Duodenal mucosa (tissue), 2 donors: ENCODE data around the gene CD101.

ENCODE experiments used
- H3K27ac ChIP-seq: one replicate; pipeline ENCODE4 v1.7.0; 2013; ENCODE audit warnings: low read depth, low read length
- H3K27me3 ChIP-seq, 2 donors: one replicate each; pipeline ENCODE4 v1.7.0; 2013; ENCODE audit warnings: low read length in 2 of 2, control low read depth in 1 of 2; ENCODE audit not compliant: insufficient read depth in 2 of 2, control insufficient read depth in 1 of 2
- H3K36me3 ChIP-seq, 2 donors: one replicate each; pipeline ENCODE4 v1.7.0; 2013; ENCODE audit warnings: low read length in 2 of 2, control low read depth in 1 of 2; ENCODE audit not compliant: insufficient read depth in 2 of 2, control insufficient read depth in 1 of 2
- H3K4me1 ChIP-seq, 2 donors: one replicate each; pipeline ENCODE4 v1.7.0; 2013; ENCODE audit warnings: low read length in 2 of 2, control low read depth in 1 of 2; ENCODE audit not compliant: insufficient read depth in 2 of 2, control insufficient read depth in 1 of 2
- H3K4me3 ChIP-seq, 2 donors: one replicate each; pipeline ENCODE4 v1.7.0; 2013; ENCODE audit warnings: low read length in 2 of 2, low read depth in 1 of 2
- H3K9ac ChIP-seq, 2 donors: one replicate each; pipeline ENCODE4 v1.7.0; 2013; ENCODE audit warnings: low read length in 2 of 2, low read depth in 1 of 2
- H3K9me3 ChIP-seq, 2 donors: one replicate each; pipeline ENCODE4 v1.7.0; 2013; ENCODE audit warnings: low read length in 2 of 2, control low read depth in 1 of 2; ENCODE audit not compliant: control insufficient read depth in 1 of 2

Gene CD101

GRCh38 chr1:117026361-117026760 lies 24.8 kb downstream of the CD101 start:
- Histone ChIP-seq H3K27ac (no peak overlapping the region), H3K4me1 (peaks cover 0 to 3% of the 10 kb centered on the region in 2 donors), H3K9me3 (no peaks in the 10 kb centered on the region), H3K9ac (no peak overlapping the region), H3K4me3 (no peak overlapping the region), H3K36me3 (peaks cover 0 to 6% of the 10 kb centered on the region in 2 donors), H3K27me3 (no peaks in the 10 kb centered on the region)

GRCh38 chr1:117029685-117030084 lies 28.1 kb downstream of the CD101 start:
- H3K9ac ChIP-seq, result no peak overlapping the region
- H3K9me3 ChIP-seq, result no peaks in the 10 kb centered on the region
- H3K27ac ChIP-seq, result no peak overlapping the region
- peaks cover 0 to 3% of the 10 kb centered on the region in 2 donors for H3K4me1 ChIP-seq
- H3K27me3 ChIP-seq, result no peaks in the 10 kb centered on the region
- no peak overlapping the region for H3K4me3 ChIP-seq
- H3K36me3 ChIP-seq, result peaks cover 0 to 6% of the 10 kb centered on the region in 2 donors

- Histone ChIP-seq H3K27me3 (no peaks in the 10 kb centered on the region), H3K9me3 (no peaks in the 10 kb centered on the region), H3K36me3 (peaks cover 0 to 6% of the 10 kb centered on the region in 2 donors), H3K27ac (no peak overlapping the region), H3K9ac (no peak overlapping the region), H3K4me3 (no peak overlapping the region), H3K4me1 (peaks cover 0 to 3% of the 10 kb centered on the region in 2 donors)
Measured at GRCh38 chr1:117030271-117030877, 28.8 kb downstream of the CD101 start.

GRCh38 chr1:117032266-117032665 lies 30.7 kb downstream of the CD101 start:
- Histone ChIP-seq H3K9ac (no peak overlapping the region), H3K4me3 (no peak overlapping the region), H3K27ac (no peak overlapping the region), H3K9me3 (no peaks in the 10 kb centered on the region), H3K27me3 (no peaks in the 10 kb centered on the region), H3K36me3 (no peaks in the 10 kb centered on the region), H3K4me1 (peaks cover 0 to 3% of the 10 kb centered on the region in 2 donors)

GRCh38 chr1:117032681-117033539 lies 31.4 kb downstream of the CD101 start:
- Histone ChIP-seq H3K36me3 (no peaks in the 10 kb centered on the region), H3K9me3 (no peaks in the 10 kb centered on the region)

GRCh38 chr1:117033772-117034171 lies 32.2 kb downstream of the CD101 start:
- no peak overlapping the region for H3K4me3 ChIP-seq
- no peaks in the 10 kb centered on the region for H3K36me3 ChIP-seq
- H3K9ac ChIP-seq, result no peak overlapping the region
- no peak overlapping the region for H3K27ac ChIP-seq
- no peaks in the 10 kb centered on the region for H3K9me3 ChIP-seq
- no peaks in the 10 kb centered on the region for H3K27me3 ChIP-seq
- peaks cover 0 to 3% of the 10 kb centered on the region in 2 donors for H3K4me1 ChIP-seq

More at GRCh38 chr1:117032681-117033539, 31.4 kb downstream of the CD101 start:
- H3K4me3 ChIP-seq, result no peak overlapping the region
- H3K27me3 ChIP-seq, result no peaks in the 10 kb centered on the region
- no peak overlapping the region for H3K9ac ChIP-seq
- no peak overlapping the region for H3K27ac ChIP-seq
- H3K4me1 ChIP-seq, result peaks cover 0 to 3% of the 10 kb centered on the region in 2 donors

- Histone ChIP-seq H3K27ac (no peak overlapping the region), H3K4me1 (no peaks in the 10 kb centered on the region), H3K36me3 (no peaks in the 10 kb centered on the region), H3K9me3 (no peaks in the 10 kb centered on the region), H3K9ac (no peak overlapping the region), H3K27me3 (no peaks in the 10 kb centered on the region), H3K4me3 (no peak overlapping the region)
Measured at GRCh38 chr1:117034791-117035290, 33.3 kb downstream of the CD101 start.

- Histone ChIP-seq H3K9me3 (no peaks in the 10 kb centered on the region), H3K27me3 (no peaks in the 10 kb centered on the region), H3K9ac (no peak overlapping the region), H3K4me1 (no peaks in the 10 kb centered on the region), H3K27ac (no peak overlapping the region), H3K36me3 (no peaks in the 10 kb centered on the region), H3K4me3 (no peak overlapping the region)
Measured at GRCh38 chr1:117036018-117036461, 34.5 kb downstream of the CD101 start.

GRCh38 chr1:117037802-117038201 lies 36.2 kb downstream of the CD101 start:
- H3K9ac ChIP-seq, result no peak overlapping the region
- H3K27me3 ChIP-seq, result no peaks in the 10 kb centered on the region

GRCh38 chr1:117038236-117038635 lies 36.7 kb downstream of the CD101 start:
- Histone ChIP-seq H3K36me3 (no peaks in the 10 kb centered on the region), H3K27me3 (no peaks in the 10 kb centered on the region), H3K9me3 (no peaks in the 10 kb centered on the region), H3K27ac (no peak overlapping the region), H3K9ac (no peak overlapping the region), H3K4me3 (no peak overlapping the region), H3K4me1 (no peaks in the 10 kb centered on the region)

More at GRCh38 chr1:117037802-117038201, 36.2 kb downstream of the CD101 start:
- Histone ChIP-seq H3K36me3 (no peaks in the 10 kb centered on the region), H3K27ac (no peak overlapping the region), H3K4me3 (no peak overlapping the region), H3K4me1 (no peaks in the 10 kb centered on the region), H3K9me3 (no peaks in the 10 kb centered on the region)
